Nephron (organoid): Measurements from ENCODE around the gene C15orf39.

ENCODE experiments used
- H3K27ac Mint-ChIP-seq, 3 experiments: 2 replicates each; pipeline ENCODE4 v1.8.0; 2020; ENCODE audit warnings: mixed read lengths in 3 of 3, mild to moderate bottlenecking in 2 of 3, moderate library complexity in 1 of 3
- H3K27me3 Mint-ChIP-seq: 2 replicates; pipeline ENCODE4 v1.8.0; 2021; ENCODE audit warnings: low read depth, mild to moderate bottlenecking, moderate library complexity, mixed read lengths
- H3K36me3 Mint-ChIP-seq: 2 replicates; pipeline ENCODE4 v1.8.0; 2020; ENCODE audit warnings: low read depth, mixed read lengths
- H3K4me1 Mint-ChIP-seq: 2 replicates; pipeline ENCODE4 v1.8.0; 2020; ENCODE audit warnings: mixed read lengths
- H3K4me3 Mint-ChIP-seq, 3 experiments: 2 replicates each; pipeline ENCODE4 v1.8.0; 2020; ENCODE audit warnings: mild to moderate bottlenecking in 3 of 3, mixed read lengths in 3 of 3, moderate library complexity in 2 of 3
- H3K9me3 Mint-ChIP-seq: 2 replicates; pipeline ENCODE4 v1.8.0; 2020; ENCODE audit warnings: mixed read lengths
- CTCF ChIP-seq, 3 experiments: fragments of 200-600 bp; sonication (generic); IDR thresholded peaks; one replicate each; pipeline ENCODE4 v1.5.0; 2021; ENCODE audit warnings: antibody characterized with exemption in 3 of 3; ENCODE audit not compliant: unreplicated experiment in 3 of 3

The C15orf39 gene

GRCh38 chr15:75210811-75211230 is 9.1 kb downstream of the C15orf39 start:
- Mint-ChIP-seq H3K27me3 (no peaks in the 10 kb centered on the region), H3K4me3 (no peak overlapping the region), H3K4me1 (peaks cover 5% of the 10 kb centered on the region), H3K27ac (no peak overlapping the region), H3K36me3 (peaks cover 9% of the 10 kb centered on the region), H3K9me3 (no peaks in the 10 kb centered on the region)
- no peak for TF ChIP-seq CTCF (IDR thresholded peaks at IDR 0.05; ENCODE audit: unreplicated experiment in 3 of 3)

GRCh38 chr15:75211436-75212199 is 9.9 kb downstream of the C15orf39 start:
- H3K9me3 Mint-ChIP-seq: no peaks in the 10 kb centered on the region
- TF ChIP-seq CTCF (IDR thresholded peaks at IDR 0.05; ENCODE audit: unreplicated experiment in 3 of 3): no peak
- H3K27ac Mint-ChIP-seq: no peak overlapping the region

GRCh38 chr15:75212200-75212858 is 10.6 kb downstream of the C15orf39 start:
- Mint-ChIP-seq H3K9me3 (no peaks in the 10 kb centered on the region), H3K27me3 (no peaks in the 10 kb centered on the region), H3K4me1 (peaks cover 5% of the 10 kb centered on the region)

More at GRCh38 chr15:75211436-75212199, 9.9 kb downstream of the C15orf39 start:
- H3K27me3 Mint-ChIP-seq: no peaks in the 10 kb centered on the region
- no peak overlapping the region for H3K4me3 Mint-ChIP-seq
- peaks cover 5% of the 10 kb centered on the region for H3K4me1 Mint-ChIP-seq
- H3K36me3 Mint-ChIP-seq: peaks cover 9% of the 10 kb centered on the region

GRCh38 chr15:75213212-75213767 is 11.6 kb downstream of the C15orf39 start:
- no peak overlapping the region for H3K4me3 Mint-ChIP-seq
- no peaks in the 10 kb centered on the region for H3K27me3 Mint-ChIP-seq
- H3K4me1 Mint-ChIP-seq: peaks cover 8% of the 10 kb centered on the region
- TF ChIP-seq CTCF (IDR thresholded peaks at IDR 0.05; ENCODE audit: unreplicated experiment in 3 of 3): no peak
- peaks cover 9% of the 10 kb centered on the region for H3K36me3 Mint-ChIP-seq
- H3K27ac Mint-ChIP-seq: no peak overlapping the region
- no peaks in the 10 kb centered on the region for H3K9me3 Mint-ChIP-seq

More at GRCh38 chr15:75212200-75212858, 10.6 kb downstream of the C15orf39 start:
- no peak for TF ChIP-seq CTCF (IDR thresholded peaks at IDR 0.05; ENCODE audit: unreplicated experiment in 3 of 3)
- Mint-ChIP-seq H3K4me3 (no peak overlapping the region), H3K27ac (no peak overlapping the region), H3K36me3 (peaks cover 9% of the 10 kb centered on the region)

GRCh38 chr15:75213768-75214221 is 12.1 kb downstream of the C15orf39 start:
- H3K27ac Mint-ChIP-seq: no peak overlapping the region
- H3K27me3 Mint-ChIP-seq: no peaks in the 10 kb centered on the region
- TF ChIP-seq CTCF (IDR thresholded peaks at IDR 0.05; ENCODE audit: unreplicated experiment in 3 of 3): no peak

More at GRCh38 chr15:75213768-75214221, 12.1 kb downstream of the C15orf39 start:
- no peak overlapping the region for H3K4me3 Mint-ChIP-seq
- H3K36me3 Mint-ChIP-seq: peaks cover 9% of the 10 kb centered on the region
- H3K9me3 Mint-ChIP-seq: no peaks in the 10 kb centered on the region
- H3K4me1 Mint-ChIP-seq: peaks cover 9% of the 10 kb centered on the region
